ENCODE data around the gene HMGB4.

Gene HMGB4

GRCh38 chr1:33819290-33819912 is 44.5 kb upstream of the HMGB4 start:
- no peak overlapping the region for H3K4me3 ChIP-seq (IDR thresholded peaks at IDR 0.05; ENCODE audit: insufficient read depth, low read depth, low read length)
- H3K9ac ChIP-seq = no peak overlapping the region
- no peaks in the 10 kb centered on the region for H4K20me1 ChIP-seq (ENCODE audit: insufficient read depth)
- no peak overlapping the region for H2AFZ ChIP-seq (ENCODE audit: low read depth)
- H3K79me2 ChIP-seq (ENCODE audit: insufficient read depth, low read depth) = no peaks in the 10 kb centered on the region
- no peak for TF ChIP-seq CTCF (conservative IDR thresholded peaks at IDR 0.05; ENCODE audit: low read depth, low read length)
- no peaks in the 10 kb centered on the region for H3K36me3 ChIP-seq (ENCODE audit: insufficient read depth)
- H3K4me1 ChIP-seq (ENCODE audit: low read depth, poor library complexity, severe bottlenecking) = no peaks in the 10 kb centered on the region
- H3K27ac ChIP-seq = no peak overlapping the region
- no peak overlapping the region for H3K4me2 ChIP-seq
- no peaks in the 10 kb centered on the region; the same call in 1 of the 2 replicates for H3K27me3 ChIP-seq (ENCODE audit: insufficient read depth, low read depth)

DNA sequence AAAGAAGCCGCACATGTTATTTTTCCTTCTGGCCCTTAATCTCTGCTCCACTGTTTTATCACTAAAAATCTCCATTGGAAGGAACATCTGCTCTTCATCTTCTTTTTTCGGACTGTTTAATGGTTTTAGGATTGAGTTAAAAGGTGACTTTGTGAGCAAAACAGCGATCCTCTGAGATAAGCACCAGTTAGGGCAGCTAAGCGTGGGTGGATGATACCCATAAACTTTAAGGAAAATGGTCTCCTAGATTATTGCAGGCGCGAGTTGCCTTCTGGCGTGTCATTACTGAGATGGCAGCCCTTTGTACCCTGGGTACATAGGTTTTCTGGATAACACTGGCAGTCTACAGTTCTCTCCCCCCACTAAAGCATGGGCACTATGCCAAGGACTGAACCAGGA is 44.0 kb upstream of the HMGB4 start:
- Histone ChIP-seq H3K4me2 (no peak overlapping the region), H3K79me2 (ENCODE audit: insufficient read depth, low read depth) (no peaks in the 10 kb centered on the region), H3K27ac (no peak overlapping the region), H2AFZ (ENCODE audit: low read depth) (no peak overlapping the region), H3K4me1 (ENCODE audit: low read depth, poor library complexity, severe bottlenecking) (no peaks in the 10 kb centered on the region), H3K9ac (no peak overlapping the region), H4K20me1 (ENCODE audit: insufficient read depth) (no peaks in the 10 kb centered on the region), H3K4me3 (IDR thresholded peaks at IDR 0.05; ENCODE audit: insufficient read depth, low read depth, low read length) (no peak overlapping the region), H3K27me3 (ENCODE audit: insufficient read depth, low read depth) (no peaks in the 10 kb centered on the region; the same call in 1 of the 2 replicates), H3K36me3 (ENCODE audit: insufficient read depth) (no peaks in the 10 kb centered on the region)
- TF ChIP-seq CTCF (conservative IDR thresholded peaks at IDR 0.05; ENCODE audit: low read depth, low read length) = no peak

GRCh38 chr1:33820804-33821203 is 43.1 kb upstream of the HMGB4 start:
- Histone ChIP-seq H3K36me3 (ENCODE audit: insufficient read depth) (no peaks in the 10 kb centered on the region), H3K4me2 (no peak overlapping the region), H4K20me1 (ENCODE audit: insufficient read depth) (no peaks in the 10 kb centered on the region), H3K79me2 (ENCODE audit: insufficient read depth, low read depth) (no peaks in the 10 kb centered on the region), H2AFZ (ENCODE audit: low read depth) (no peak overlapping the region), H3K4me1 (ENCODE audit: low read depth, poor library complexity, severe bottlenecking) (no peaks in the 10 kb centered on the region), H3K27ac (no peak overlapping the region), H3K9ac (no peak overlapping the region), H3K4me3 (IDR thresholded peaks at IDR 0.05; ENCODE audit: insufficient read depth, low read depth, low read length) (no peak overlapping the region), H3K27me3 (ENCODE audit: insufficient read depth, low read depth) (no peaks in the 10 kb centered on the region; the same call in 1 of the 2 replicates)
- no peak for TF ChIP-seq CTCF (conservative IDR thresholded peaks at IDR 0.05; ENCODE audit: low read depth, low read length)

DNA sequence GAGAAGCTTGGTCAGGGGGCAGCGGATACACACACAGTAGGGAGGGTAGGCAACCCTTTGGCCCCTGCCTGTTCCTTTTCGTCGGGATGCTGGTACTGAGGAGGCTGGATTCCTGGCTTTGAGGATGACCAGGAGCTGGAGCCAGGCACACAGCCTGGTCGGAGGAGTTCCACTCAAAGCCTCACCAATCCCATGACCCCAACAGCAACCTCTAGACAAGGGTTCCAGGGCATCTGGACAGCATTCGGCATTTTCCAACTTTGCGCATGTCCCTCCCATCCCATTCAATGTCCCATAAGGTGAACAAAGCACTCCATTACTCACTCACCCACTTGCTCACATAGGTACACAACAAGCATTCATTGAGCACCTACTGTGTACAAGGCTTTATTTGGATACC is 42.6 kb upstream of the HMGB4 start:
- Histone ChIP-seq H3K27me3 (ENCODE audit: insufficient read depth, low read depth) (no peaks in the 10 kb centered on the region; the same call in 1 of the 2 replicates), H2AFZ (ENCODE audit: low read depth) (no peak overlapping the region), H3K9ac (no peak overlapping the region), H3K79me2 (ENCODE audit: insufficient read depth, low read depth) (no peaks in the 10 kb centered on the region), H3K36me3 (ENCODE audit: insufficient read depth) (no peaks in the 10 kb centered on the region), H4K20me1 (ENCODE audit: insufficient read depth) (no peaks in the 10 kb centered on the region), H3K27ac (no peak overlapping the region), H3K4me1 (ENCODE audit: low read depth, poor library complexity, severe bottlenecking) (no peaks in the 10 kb centered on the region), H3K4me2 (no peak overlapping the region), H3K4me3 (IDR thresholded peaks at IDR 0.05; ENCODE audit: insufficient read depth, low read depth, low read length) (no peak overlapping the region)
- no peak for TF ChIP-seq CTCF (conservative IDR thresholded peaks at IDR 0.05; ENCODE audit: low read depth, low read length)
